Endometrial microvascular endothelial cells (primary cell): ENCODE data around the gene SYT7. TPM values are rescaled to one million over a fixed set of nuclear protein-coding genes. Genes with fewer than 3 reads are reported as not detected.

Source experiments
- in situ Hi-C: cut with HindIII; loops from 2 replicates; pipeline ENCODE4 v1.10.0; 2017; ENCODE audit warnings: low sequenced_read_pairs, low pct_unique_long_range_greater_than_20kb; ENCODE audit errors: inconsistent ontology term
- total RNA-seq: library from RNA; depleted of rRNA; stranded (reverse); fragments of >200 nt; gene quantifications from one replicate; pipeline ENCODE4 v1.2.3, GENCODE V29; 2015; ENCODE audit errors: inconsistent ontology term

SYT7 gene
- total RNA-seq, 1 donor from 2014 or later: not detected

DNA sequence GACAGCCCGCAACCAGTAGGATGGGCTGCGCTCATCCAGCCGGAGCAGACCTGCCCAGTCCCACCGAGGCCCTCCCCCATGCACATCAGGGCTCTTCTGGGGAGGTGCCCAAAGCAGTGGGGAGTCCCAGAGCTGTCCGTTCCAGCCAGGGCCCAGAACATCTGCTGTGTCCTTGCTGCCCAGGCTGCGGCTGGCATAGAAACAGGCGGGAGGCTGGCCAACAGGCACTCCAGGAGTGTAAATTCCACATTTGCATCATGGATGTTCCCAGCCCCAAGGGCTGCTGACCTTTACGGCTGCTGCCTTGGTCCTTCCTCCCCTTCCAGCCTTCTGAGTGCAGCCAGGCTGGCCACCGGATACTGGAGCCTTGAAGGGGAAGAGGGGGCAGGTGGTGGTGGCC, 30.0 kb upstream of the SYT7 start:
- in situ Hi-C loops: no loop called here

DNA sequence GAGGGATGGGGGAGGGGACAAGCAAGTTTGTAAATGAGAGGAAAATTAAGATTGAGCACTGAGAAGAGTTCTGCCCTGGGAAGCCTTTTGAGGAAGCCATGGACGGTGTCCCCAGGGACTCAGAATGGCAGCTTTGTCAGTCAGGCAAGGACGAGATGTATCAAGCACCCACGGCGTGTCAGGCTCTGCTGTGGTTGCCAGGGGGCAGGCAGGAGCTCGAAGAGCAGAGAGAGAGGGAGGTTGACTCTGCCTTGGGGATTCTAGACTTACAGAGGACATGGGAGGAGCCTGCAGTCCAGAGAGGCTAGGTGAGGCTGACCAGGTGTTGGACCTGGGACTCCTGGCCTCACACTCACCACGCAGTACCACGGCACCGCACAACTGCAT, 29.1 kb upstream of the SYT7 start:
- in situ Hi-C loops: no loop called here

GRCh38 chr11:61609000-61609979, 28.4 kb upstream of the SYT7 start:
- in situ Hi-C loops: no loop called here

- in situ Hi-C loops: no loop called here
Measured at GRCh38 chr11:61607920-61608599, 27.2 kb upstream of the SYT7 start.

GRCh38 chr11:61607426-61607825, 26.6 kb upstream of the SYT7 start:
- in situ Hi-C loops: no loop called here

DNA sequence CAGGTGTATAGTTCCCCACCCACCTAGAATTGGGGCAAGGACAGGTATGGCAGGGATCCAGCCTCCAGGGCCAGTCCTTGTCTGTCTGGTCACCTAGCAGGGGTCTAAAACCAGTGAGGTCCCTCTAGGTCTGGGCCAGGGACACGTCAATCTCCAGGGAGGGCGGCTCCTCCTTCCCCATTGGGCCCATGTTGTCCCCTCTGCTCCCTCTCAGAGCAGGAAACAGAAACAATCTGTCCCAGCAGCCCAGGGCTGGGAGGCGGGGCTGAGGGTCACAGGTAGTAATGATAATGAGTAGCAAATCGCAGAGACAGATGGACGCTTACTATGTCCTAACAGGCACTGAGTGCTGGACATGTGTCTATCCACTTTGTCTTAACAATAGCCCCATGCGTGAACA, 22.8 kb upstream of the SYT7 start:
- in situ Hi-C loops: no loop called here

- in situ Hi-C loops: no loop called here
Measured at GRCh38 chr11:61602775-61603569, 22.1 kb upstream of the SYT7 start.

DNA sequence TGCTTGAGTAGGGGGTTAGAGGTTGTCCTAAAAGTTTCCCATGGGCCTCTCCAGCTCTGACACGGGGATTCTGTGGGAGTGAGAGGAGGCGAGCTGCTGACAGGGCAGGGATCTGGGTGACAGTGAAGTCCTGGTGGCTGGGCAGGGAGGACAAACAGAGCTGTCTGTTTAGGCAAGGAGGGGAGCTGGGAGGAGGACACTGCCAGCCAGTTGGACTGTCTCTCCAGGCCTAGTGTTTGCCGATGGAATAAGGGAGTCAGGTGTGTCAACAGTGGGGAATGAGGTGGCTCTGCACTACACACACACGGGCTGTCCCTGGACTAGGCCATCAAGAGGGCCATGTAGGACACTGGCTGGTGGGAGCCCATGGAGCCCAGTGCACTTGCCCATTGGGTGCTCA, 20.6 kb upstream of the SYT7 start:
- in situ Hi-C loops: no loop called here

DNA sequence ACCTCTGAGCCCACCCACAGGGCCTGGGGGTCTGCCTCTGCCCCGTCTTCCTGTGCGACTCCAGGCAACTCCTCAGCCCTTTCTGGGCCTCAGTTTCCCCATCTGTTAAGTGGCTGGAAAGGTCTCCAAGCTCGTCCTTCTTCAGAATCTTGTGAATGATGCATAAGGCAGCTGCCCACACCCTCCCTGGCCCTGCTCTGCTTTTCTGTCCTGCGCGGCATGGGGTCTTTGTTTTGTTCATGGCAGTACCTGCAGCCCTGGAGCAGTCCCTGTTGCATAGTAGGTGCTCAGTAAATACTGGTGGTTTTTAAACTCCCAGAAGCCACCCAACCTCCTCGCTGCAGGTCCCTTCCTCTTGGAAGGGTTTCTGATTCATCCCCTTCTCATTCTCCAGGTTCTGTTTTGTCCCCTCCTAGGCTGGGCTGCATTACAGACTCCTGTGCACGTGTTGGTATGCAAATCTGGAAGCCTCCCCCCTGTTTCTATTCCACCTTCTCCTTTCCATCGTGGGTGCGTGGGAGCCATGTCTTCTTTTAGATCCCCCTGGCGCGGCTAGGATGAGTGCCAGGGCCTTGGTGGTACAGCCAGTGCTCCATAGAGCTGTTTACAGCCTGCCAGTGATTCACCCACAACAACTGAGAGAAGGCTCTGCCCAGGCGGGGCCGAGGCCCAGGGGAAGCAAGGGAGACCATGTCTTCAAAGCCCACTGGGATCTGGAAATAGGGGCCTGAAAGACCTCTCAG, 19.3 kb upstream of the SYT7 start:
- in situ Hi-C loops: no loop called here

DNA sequence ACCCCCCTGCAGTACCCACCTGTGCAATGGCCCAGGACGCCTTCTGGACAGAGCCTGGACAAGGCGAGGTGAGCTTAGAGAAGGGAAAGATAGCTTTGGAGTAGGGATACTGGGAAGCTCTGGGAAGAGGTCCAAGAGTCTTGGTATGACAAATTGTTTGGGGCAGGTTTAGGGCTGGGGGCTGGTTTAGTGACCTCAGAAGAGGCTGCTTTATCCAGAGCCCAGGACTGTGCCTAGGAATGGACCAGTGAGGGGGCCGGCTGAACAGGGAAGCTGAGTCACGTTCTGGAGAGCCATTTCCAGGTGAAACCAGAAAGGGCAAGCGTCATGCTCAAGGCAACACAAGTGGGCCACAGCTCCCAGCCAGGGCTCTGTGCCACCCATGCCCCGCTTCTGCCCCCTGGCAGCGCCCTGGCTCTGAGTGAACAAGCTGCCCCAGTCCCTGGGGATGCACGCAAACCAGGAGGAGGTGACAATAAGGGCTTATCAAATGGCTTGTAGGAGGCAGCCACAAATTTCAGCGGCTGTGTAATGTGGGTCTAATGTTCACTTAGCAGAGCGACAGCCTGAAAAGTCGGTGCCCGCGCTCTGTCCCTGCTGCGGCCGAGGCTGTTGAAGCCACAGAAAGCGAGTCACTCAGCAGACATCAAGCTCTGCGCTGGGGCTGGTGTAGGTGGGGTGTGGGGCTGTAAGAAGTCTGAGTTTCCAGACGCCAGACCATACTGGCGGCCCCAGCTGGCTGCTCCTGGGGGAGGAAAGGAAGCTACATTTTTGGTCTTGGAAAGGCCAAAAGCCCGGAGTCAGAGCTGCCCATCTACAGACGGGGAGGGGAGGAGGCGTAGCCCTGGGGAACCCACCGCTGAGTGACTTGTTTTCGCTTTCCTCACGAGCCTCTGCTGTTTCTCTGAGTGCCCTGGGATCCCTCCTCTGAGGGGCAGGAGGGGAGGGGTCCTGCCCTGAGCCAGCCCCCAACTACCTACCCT, 18.3 kb upstream of the SYT7 start:
- in situ Hi-C loops: no loop called here

DNA sequence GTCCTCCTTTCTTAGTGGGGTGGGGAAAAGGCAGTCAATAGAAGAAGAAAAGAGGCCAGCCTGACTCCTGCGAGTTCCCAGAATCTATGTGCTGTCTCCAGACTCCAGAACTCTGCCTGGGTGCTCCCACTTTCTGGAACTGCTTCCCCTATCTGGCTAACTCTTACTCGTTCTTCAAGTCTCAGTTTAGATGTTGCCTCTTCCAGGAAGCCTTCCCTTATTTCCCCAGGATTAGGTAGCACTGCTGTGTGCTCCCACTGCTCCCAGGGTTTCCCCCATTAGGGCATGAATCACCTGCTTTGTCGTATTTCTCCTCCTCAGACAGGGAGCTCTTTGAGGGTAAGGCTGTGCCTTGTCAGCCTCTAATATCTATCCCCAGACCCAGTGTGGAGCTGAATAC, 17.5 kb upstream of the SYT7 start:
- in situ Hi-C loops: no loop called here

DNA sequence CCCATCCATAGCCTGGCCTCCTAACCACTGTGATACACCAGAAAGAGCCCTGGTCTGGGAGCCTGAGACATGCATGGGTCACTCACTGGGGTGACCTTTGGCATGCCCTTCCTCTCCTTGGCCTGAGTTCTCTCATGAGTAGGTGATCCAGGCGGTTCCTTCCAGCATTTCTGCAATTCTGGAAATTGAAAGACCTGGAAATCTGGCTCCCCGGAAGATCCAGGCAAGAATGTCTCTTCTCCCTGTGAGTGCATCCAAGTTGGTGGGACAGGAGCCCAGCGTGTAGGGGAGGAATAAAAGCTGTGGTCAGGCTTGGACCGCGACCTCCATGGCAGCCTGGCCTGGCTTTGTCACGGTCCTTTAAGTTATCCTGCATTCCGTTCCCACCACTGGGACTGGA, 16.1 kb upstream of the SYT7 start:
- in situ Hi-C loops: no loop called here

- in situ Hi-C loops: no loop called here
Measured at GRCh38 chr11:61596542-61596941, 15.7 kb upstream of the SYT7 start.

- in situ Hi-C loops: no loop called here
Measured at GRCh38 chr11:61594907-61595257, 14.0 kb upstream of the SYT7 start.

DNA sequence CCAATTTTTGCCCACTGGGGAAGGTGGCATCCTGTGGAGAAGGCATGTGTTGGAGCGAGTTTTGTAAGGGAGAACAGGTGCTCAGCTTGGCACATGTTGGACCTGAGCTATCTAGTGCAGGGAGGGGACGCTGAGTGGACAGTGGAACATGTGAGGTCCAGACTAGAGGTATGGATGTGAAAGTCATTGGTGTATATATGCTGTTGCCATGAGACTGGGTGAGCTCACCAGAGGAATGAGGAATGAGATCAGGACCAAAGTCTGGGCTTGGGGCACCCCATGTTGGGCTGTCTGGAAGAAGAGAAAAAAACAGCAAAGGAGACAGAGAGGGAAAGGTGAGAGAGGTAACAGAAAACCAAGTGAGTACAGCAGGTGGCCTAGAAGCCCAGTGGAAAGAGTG, 12.3 kb upstream of the SYT7 start:
- in situ Hi-C loops: no loop called here

- in situ Hi-C loops: no loop called here
Measured at GRCh38 chr11:61592176-61592575, 11.3 kb upstream of the SYT7 start.

DNA sequence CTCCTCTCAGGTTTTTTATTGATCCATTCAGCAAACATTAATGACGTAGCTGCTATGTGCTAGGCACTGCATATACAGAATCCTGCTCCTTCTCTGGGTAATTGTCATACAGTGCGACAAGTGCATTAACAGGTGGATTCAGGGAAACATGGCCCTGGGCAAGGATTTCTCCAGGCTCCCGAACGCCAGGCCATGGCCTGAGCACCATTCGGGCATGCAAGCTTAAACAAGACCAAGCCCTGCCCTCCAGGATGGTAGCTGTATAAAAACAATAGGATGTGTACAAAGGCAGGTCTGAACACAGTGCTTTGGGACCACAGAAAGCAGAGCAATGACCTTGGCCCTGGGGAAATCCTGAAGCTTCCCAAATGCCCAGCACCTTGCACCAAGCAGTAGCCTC, 9.1 kb upstream of the SYT7 start:
- in situ Hi-C loops: no loop called here

DNA sequence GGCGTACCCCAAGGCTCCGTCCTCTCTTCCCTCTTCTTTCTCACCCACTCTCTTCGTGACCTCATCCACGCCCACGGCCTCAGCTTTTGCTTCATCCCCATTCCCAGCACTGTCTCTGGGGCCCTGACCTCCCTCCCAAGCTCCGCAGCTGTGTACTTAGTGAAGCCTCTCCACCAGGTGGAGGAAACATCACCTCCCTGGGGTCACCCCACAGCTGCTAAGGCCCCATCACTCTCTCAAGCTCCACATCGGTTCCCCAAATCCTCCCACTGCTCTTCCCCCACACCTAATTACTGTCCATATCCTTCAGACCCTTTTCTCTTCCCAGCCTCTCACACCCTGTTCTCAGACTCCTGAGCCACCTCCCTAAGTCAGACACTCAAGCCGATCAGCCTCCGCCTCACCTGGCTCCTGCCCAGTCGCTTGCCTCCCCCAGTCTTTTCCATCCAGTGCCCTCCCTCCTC, 7.9 kb upstream of the SYT7 start:
- in situ Hi-C loops: no loop called here
